ENCODE data around the gene NAA10. TPM values are rescaled to one million over a fixed set of nuclear protein-coding genes. Genes with fewer than 3 reads are reported as not detected.
A peak's percentile ranks its signal among the peaks of the same experiment; 100 is the strongest.

The NAA10 gene
- total and polyA plus RNA-seq, 7 donors = 57.4 to 128 (median 84.7) TPM

DNA sequence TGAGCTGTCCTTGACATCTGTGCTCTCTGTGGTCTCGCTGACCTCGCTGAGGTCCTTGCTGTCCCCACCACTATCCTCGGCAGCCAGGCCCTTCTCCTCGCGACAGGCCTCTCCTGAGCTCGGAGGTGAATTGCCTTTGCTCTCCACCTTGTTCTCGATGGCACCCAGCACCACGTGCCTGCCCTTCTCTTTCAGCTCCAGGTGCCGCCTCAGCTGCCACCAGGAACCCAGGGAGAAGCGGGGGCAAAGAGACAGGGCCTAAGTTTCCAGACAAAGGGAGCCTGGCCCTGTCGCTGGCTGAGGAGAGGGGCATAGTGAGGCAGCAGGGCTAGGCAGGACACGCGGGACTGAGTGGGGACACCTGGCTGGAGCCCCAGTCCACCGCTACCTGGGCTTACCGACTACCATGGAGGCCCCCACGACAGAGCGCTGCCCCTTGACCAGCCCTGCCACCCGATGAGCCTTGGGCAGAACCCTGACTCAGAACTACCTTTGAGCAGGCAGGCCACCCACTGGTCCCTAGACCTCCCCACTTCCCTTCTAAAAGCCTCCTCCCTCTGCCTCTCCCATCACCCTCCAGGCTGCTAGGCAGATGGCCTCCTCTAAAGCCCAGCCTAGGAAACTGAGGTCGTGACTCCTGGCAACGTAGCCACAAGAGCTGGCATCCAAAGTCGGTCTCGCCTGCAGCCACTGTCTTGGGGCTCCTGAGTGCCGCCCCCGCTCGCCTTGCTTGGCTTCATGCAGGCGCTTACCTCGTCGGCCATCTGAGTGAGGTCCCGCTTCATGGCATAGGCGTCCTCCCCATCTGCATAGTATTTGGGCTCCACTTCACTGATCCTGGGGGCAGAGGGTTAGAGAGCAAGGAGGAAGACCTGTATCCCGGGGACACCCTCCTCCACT, 4.6 kb downstream of the NAA10 start:
- DNase-seq = no peak
- intact Hi-C loops (cut with DNase I) = loop anchor here (5.0 kb wide), 1 partner anchor 148 kb away; the partner anchor contains the start of gene SRPK3
- H3K9me3 ChIP-seq = no peaks in the 10 kb centered on the region
- TF ChIP-seq POLR2A (IDR thresholded peaks at IDR 0.05) (no peak), CTCF (IDR thresholded peaks at IDR 0.05) (no peak), POLR2AphosphoS5 (IDR thresholded peaks at IDR 0.05) (no peak), EP300 (IDR thresholded peaks at IDR 0.05) (no peak)
- 90 to 94% methylated on average over 31 of the region's 31 CpGs for whole genome bisulfite sequencing, 2 donors
- H3K27me3 ChIP-seq = no peaks in the 10 kb centered on the region
- H3K36me3 ChIP-seq = peaks cover 0 to 26% (median 6%) of the 10 kb centered on the region in 4 donors
- peak overlapping the region in 1 of 4 donors; percentile 71 for H3K27ac ChIP-seq
- peaks cover 0 to 40% (median 28%) of the 10 kb centered on the region in 4 donors for H3K4me1 ChIP-seq
- H3K4me3 ChIP-seq = no peak overlapping the region

GRCh38 chrX:153929576-153929975, 5.3 kb downstream of the NAA10 start:
- no peaks in the 10 kb centered on the region for H3K9me3 ChIP-seq
- H3K4me1 ChIP-seq = peaks cover 0 to 38% (median 27%) of the 10 kb centered on the region in 4 donors
- DNase-seq = no peak
- TF ChIP-seq EP300 (IDR thresholded peaks at IDR 0.05) (no peak), POLR2AphosphoS5 (IDR thresholded peaks at IDR 0.05) (no peak), POLR2A (IDR thresholded peaks at IDR 0.05) (no peak), CTCF (IDR thresholded peaks at IDR 0.05) (no peak)
- peak overlapping the region in 1 of 4 donors; percentile 71 for H3K27ac ChIP-seq
- H3K36me3 ChIP-seq = peaks cover 0 to 26% (median 6%) of the 10 kb centered on the region in 4 donors
- no peaks in the 10 kb centered on the region for H3K27me3 ChIP-seq
- 81 to 84% methylated on average over 10 of the region's 10 CpGs for WGBS, 2 donors
- no peak overlapping the region for H3K4me3 ChIP-seq
- intact Hi-C loops (cut with DNase I) = loop anchor here (5.0 kb wide), 1 partner anchor 137 kb away; the partner anchor contains the start of genes IDH3G and SSR4

DNA sequence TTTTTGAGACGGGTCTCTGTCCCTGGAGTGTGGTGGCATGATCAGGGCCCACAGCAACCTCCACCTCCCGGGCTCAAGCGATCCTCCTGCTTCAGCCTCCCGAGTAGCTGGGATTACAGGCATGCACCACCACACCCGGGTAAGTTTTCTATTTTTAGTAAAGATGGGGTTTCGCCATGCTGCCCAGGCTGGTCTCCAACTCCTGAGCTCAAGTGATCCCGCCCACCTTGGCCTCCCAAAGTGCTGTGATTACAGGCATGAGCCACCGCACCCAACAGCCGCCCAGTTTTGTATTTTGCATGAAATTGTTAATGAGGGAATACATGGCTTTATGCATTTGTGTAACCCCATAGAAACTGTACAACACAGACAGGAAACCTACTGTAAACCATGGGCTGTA, 6.0 kb downstream of the NAA10 start:
- H3K27ac ChIP-seq = peak overlapping the region; percentile 70 to 90 (median 74)
- TF ChIP-seq CTCF (IDR thresholded peaks at IDR 0.05) (no peak), POLR2AphosphoS5 (IDR thresholded peaks at IDR 0.05) (no peak), POLR2A (IDR thresholded peaks at IDR 0.05) (no peak), EP300 (IDR thresholded peaks at IDR 0.05) (no peak)
- H3K4me3 ChIP-seq = peak overlapping the region in 1 of 4 donors; percentile 63
- no peaks in the 10 kb centered on the region for H3K27me3 ChIP-seq
- WGBS, 2 donors = 7 to 25% methylated on average over 9 of the region's 9 CpGs
- DNase-seq = no peak
- peaks cover 0 to 26% (median 6%) of the 10 kb centered on the region in 4 donors for H3K36me3 ChIP-seq
- no peaks in the 10 kb centered on the region for H3K9me3 ChIP-seq
- intact Hi-C loops (cut with DNase I) = loop anchor here (1.0 to 5.0 kb wide), 2 partner anchors 42 to 137 kb away; partner anchors contain the start of genes HCFC1, IDH3G and SSR4
- peaks cover 0 to 31% (median 23%) of the 10 kb centered on the region in 4 donors for H3K4me1 ChIP-seq

GRCh38 chrX:153927922-153928760, 6.7 kb downstream of the NAA10 start:
- TF ChIP-seq CTCF (IDR thresholded peaks at IDR 0.05) (peak in 1 of 4 experiments; percentile 25), EP300 (IDR thresholded peaks at IDR 0.05) (no peak), POLR2AphosphoS5 (IDR thresholded peaks at IDR 0.05) (peak; percentile 21 to 79 (median 66)), POLR2A (IDR thresholded peaks at IDR 0.05) (peak in 1 of 2 donors; percentile 30)
- no peaks in the 10 kb centered on the region for H3K27me3 ChIP-seq
- H3K36me3 ChIP-seq = peaks cover 0 to 26% (median 6%) of the 10 kb centered on the region in 4 donors
- DNase-seq = peak; percentile 98
- 0% methylated on average over 76 of the region's 76 CpGs for WGBS, 2 donors
- H3K9me3 ChIP-seq = no peaks in the 10 kb centered on the region
- peak overlapping the region; percentile 90 to 96 (median 95) for H3K27ac ChIP-seq
- H3K4me3 ChIP-seq = peak overlapping the region; percentile 42 to 63 (median 60)
- intact Hi-C loops (cut with DNase I) = loop anchor here (1.0 to 5.0 kb wide), 2 partner anchors 43 to 136 kb away; partner anchors contain the start of genes HCFC1, IDH3G and SSR4
- H3K4me1 ChIP-seq = peaks cover 0 to 29% (median 21%) of the 10 kb centered on the region in 4 donors
